Fibroblast of pulmonary artery (primary cell): ENCODE results near the gene USHBP1.

Experiments
- DNase-seq: peaks from one replicate; pipeline ENCODE4 v3.0.0-alpha.2; 2010; ENCODE audit warnings: low read depth
- H3K4me3 ChIP-seq: replicated peaks from 2 replicates; pipeline ENCODE4 v1.5.1; 2011; ENCODE audit warnings: low read depth, mild to moderate bottlenecking, control low read depth, low read length, moderate library complexity
- TF ChIP-seq, protein P1 (sequence below): IDR thresholded peaks from 2 replicates; pipeline ENCODE4 v1.5.1; 2011; ENCODE audit warnings: mild to moderate bottlenecking, control low read depth, low read length, inconsistent platforms; ENCODE audit errors: missing control alignments

The USHBP1 gene, protein sequence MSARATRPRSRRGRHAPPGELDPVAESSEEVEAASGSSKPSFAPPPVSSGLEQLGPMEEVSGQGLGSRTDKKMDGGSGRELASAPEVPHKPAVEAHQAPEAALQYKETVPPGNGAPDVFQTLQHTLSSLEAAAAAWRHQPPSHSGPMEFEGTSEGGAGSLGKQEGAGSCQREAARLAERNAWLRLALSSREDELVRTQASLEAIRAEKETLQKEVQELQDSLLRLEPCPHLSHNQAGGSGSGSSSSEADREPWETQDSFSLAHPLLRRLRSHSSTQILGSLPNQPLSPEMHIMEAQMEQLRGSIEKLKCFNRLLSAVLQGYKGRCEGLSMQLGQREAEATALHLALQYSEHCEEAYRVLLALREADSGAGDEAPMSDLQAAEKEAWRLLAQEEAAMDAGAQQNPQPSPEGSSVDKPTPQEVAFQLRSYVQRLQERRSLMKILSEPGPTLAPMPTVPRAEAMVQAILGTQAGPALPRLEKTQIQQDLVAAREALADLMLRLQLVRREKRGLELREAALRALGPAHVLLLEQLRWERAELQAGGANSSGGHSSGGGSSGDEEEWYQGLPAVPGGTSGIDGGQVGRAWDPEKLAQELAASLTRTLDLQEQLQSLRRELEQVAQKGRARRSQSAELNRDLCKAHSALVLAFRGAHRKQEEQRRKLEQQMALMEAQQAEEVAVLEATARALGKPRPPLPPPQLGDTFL

DNA sequence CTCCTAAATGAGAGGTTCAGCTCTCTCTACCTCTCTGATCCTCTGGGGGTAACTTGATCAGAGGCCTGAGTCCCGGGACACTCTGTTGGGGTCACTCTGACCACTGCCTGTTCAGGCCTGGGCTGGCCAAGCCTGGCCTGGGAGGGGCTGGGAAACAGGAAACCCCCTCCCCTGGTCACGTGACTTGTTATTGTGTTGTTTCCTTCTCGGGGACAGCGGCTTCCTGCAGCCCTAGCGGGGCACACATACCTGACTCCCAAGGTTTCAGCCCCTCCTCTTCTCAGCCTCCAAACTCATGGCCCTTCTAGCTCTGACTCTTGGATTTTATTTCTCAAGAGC, at the start of gene USHBP1:
TSS of gene USHBP1 (minus strand) at position 105 of the 339 bp plus-strand sequence. CDS start 446 bp downstream, outside the sequence.
- H3K4me3 ChIP-seq: no peak within 1 kb of the TSS
- TF ChIP-seq, protein P1, sequence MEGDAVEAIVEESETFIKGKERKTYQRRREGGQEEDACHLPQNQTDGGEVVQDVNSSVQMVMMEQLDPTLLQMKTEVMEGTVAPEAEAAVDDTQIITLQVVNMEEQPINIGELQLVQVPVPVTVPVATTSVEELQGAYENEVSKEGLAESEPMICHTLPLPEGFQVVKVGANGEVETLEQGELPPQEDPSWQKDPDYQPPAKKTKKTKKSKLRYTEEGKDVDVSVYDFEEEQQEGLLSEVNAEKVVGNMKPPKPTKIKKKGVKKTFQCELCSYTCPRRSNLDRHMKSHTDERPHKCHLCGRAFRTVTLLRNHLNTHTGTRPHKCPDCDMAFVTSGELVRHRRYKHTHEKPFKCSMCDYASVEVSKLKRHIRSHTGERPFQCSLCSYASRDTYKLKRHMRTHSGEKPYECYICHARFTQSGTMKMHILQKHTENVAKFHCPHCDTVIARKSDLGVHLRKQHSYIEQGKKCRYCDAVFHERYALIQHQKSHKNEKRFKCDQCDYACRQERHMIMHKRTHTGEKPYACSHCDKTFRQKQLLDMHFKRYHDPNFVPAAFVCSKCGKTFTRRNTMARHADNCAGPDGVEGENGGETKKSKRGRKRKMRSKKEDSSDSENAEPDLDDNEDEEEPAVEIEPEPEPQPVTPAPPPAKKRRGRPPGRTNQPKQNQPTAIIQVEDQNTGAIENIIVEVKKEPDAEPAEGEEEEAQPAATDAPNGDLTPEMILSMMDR: no peak
- DNase-seq: no peak

DNA sequence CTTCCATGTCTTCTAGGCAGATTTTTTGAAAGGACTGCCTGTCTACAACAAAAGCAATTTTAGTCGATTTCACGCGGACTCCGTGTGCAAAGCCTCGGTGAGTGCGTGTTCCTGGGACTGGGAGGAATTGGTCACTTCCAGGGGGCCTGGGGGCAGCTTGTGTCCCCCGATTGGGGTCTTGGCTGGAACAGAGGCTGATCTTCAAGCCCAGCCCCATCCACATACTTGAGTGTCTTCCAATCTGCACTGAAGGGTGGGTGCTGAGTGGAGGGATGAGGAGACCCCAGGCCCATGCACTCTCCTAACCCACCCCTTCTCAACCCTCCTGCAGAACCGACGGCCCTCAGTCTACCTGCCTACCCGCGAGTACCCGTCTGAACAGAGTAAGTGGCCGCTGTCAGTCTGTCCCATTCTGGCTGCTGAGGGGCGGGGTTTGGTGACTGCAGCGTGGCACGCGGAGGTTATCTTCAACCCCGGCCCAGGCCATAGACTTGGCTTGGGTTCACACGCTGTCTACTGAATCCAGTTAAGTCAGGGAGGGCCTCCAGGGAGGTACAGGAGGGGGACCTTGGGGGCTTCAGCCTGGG, 49.6 kb upstream of the USHBP1 start:
- TF ChIP-seq, protein P1: no peak
- DNase-seq: no peak
- no peak overlapping the region for H3K4me3 ChIP-seq

DNA sequence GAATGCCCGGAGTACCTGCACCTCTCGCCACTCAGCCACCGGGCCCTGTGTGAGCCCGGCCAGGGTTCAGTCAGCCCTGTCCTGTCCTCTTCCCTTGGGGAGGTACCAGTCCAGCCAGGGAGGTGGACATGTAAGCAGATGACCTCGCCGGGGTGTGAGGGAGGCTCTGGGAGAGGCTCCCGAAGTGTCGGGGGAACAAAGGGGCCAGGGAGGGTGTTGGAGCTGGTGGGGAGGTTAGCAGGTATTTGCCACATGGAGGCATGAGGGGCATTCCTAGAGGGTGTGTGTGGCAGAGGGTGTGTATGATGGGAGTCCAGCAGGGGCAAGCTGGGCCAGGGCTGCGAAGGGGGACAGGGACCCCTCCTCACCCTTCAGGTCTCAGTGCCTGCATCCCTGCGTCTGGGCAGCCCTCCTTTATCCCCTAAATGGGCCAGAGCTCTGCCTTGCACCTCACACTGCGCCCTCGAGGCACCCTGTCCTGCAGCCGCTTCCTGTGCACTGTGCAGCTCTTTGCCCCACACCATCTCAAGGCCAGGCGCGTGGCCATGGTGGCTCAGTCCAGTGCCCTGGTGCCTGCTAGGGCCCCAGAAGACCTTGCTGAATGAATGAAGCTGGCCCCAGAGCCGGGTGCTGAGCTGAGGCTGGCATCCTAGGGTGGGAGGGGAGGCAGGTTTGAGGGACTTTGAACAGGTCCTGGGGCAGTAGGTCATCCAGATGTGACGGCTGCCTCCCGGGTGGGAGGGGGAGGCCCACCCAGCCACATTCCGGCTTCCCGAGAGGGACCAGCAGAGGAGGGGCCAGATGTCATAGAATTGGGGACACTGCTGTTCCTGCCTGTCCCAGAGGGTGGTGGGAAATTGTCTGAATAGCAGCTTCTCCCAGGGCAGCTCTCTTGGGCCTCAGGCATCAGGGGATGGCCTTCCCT, 47.9 kb upstream of the USHBP1 start:
- TF ChIP-seq, protein P1: no peak
- no peak for DNase-seq
- H3K4me3 ChIP-seq: no peak overlapping the region

DNA sequence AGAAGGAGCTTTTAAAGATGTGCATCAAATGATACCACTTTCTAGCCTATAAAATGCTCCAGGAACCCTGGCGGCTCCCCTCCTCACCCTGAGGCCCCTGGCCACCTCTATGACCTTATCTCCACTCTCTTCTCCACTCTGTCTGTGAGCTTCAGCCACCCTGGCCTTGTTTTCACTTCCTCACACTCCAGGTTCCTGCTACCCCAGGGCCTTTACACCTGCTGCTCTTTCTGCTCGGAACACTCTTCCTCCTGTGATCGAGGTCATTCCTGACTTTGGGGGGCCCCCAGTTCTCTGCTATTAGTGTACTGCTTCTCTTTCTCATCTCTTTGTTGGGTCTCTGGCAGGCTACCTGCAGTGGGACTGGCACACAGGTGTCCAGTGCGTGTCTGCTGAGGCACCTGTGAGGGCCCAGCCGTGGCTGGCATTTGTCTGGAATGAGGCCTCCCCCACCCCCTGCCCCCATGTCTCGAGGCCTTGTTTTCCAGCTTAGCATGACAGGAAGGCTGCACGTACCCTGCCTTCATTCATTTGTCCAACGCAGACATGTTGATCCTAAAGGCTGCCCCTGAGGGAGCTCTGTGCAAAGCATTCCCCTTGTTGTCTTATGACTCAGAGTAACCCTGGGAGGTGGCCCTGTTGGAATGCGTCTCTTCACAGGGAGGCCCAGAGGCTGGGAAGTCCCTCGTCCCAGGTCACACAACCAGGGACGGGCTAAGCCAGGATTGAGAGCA, 47.1 kb upstream of the USHBP1 start:
- TF ChIP-seq, protein P1: no peak
- H3K4me3 ChIP-seq: no peak overlapping the region
- DNase-seq: peak; percentile 64

DNA sequence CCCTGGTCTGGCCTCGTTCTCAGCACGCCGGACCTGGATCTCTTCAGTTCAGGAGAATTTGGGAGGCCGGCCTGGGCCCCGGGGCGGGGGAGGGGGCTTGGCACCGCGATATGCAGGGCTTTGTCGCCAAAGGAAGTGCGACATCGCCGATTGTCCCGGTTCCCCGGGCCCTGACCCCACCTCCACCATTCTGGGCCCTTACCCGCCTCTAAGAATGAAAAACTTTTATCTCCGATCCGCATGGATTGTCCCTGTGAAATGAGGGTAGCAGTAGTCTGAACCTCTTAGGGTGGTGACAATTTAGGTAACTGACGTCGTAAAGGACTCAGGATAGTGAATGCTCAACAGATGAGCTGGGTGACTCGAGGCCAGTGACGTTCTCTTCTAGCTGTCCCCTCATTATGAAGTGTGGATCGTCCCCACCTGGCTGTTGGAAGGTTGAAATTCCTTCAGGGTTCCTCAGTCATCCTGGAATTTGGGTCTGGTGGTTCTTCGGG, 45.5 kb upstream of the USHBP1 start:
- no peak for DNase-seq
- peak overlapping the region; percentile 97 for H3K4me3 ChIP-seq
- TF ChIP-seq, protein P1: no peak
